Endothelial cell of umbilical vein (primary cell): Measurements from ENCODE around the gene STK32A. TPM values are rescaled to one million over a fixed set of nuclear protein-coding genes. Genes with fewer than 3 reads are reported as not detected.

Experiments
- BruUV-seq: library from RNA; stranded (reverse); fragments of 400-500 nt; replicated peaks from 2 replicates; lab custom pipeline; 2021; lab: Mats Ljungman, UMichigan
- CTCF ChIA-PET: fragments of 300-600, 350-600 bp; sonication (Branson Sonifier 250); formaldehyde crosslinking; loops from one replicate; lab custom pipeline; 2021; ENCODE audit warnings: antibody characterized with exemption, inconsistent platforms; lab: Charles Lee
- POLR2A ChIA-PET: fragments of 300-600, 350-600 bp; sonication (Branson Sonifier 250); formaldehyde crosslinking; loops from one replicate; lab custom pipeline; 2021; ENCODE audit warnings: antibody characterized with exemption, inconsistent platforms; lab: Charles Lee
- DNase-seq: peaks from one replicate; pipeline ENCODE4 v3.0.0-alpha.2; 2011; ENCODE audit warnings: low read depth, low spot score
- FAIRE-seq: peaks from 2 replicates; lab custom pipeline; 2011; peaks lifted over from hg19 to GRCh38; lab: Jason Lieb, UNC
- H2AFZ ChIP-seq: 2 replicates; pipeline ENCODE4 v1.6.0; 2012; ENCODE audit warnings: low read depth, low read length, control low read depth, inconsistent platforms
- H3K27ac ChIP-seq: 2 replicates; pipeline ENCODE4 v1.5.1; 2011; ENCODE audit warnings: low read depth, mild to moderate bottlenecking, control low read depth, low read length, moderate library complexity; ENCODE audit not compliant: insufficient read depth
- H3K27me3 ChIP-seq, 2 experiments: 2 replicates each; pipeline versions ENCODE4 v1.6.0 to v1.6.1; 2011; ENCODE audit warnings: low read length in 2 of 2, mixed read lengths in 1 of 2; ENCODE audit not compliant: control insufficient read depth in 2 of 2, insufficient read depth in 2 of 2
- H3K36me3 ChIP-seq, 2 experiments: 2 replicates in 1 of 2; 3 replicates in 1 of 2; pipeline ENCODE4 v1.5.1; 2011; ENCODE audit warnings: low read length in 2 of 2, mild to moderate bottlenecking in 1 of 2, moderate library complexity in 1 of 2; ENCODE audit not compliant: control insufficient read depth in 2 of 2, insufficient read depth in 2 of 2; ENCODE audit errors: extremely low read depth in 1 of 2
- H3K4me1 ChIP-seq: 3 replicates; pipeline ENCODE4 v1.5.1; 2011; ENCODE audit warnings: mild to moderate bottlenecking, low read length; ENCODE audit not compliant: control insufficient read depth, insufficient read depth; ENCODE audit errors: extremely low read depth
- H3K4me2 ChIP-seq: 2 replicates; pipeline ENCODE4 v1.6.1; 2011; ENCODE audit warnings: low read length, control low read depth, mixed read lengths; ENCODE audit not compliant: insufficient read depth
- H3K4me3 ChIP-seq, 3 experiments: fragments of 200-600 bp in 1 of 3; sonication (generic), shearing (Covaris generic) in 1 of 3; replicated peaks in 1 of 3; 2 replicates each; pipeline ENCODE4 v1.5.1; 2011 to 2016; ENCODE audit warnings: control low read depth in 3 of 3, low read length in 3 of 3, mild to moderate bottlenecking in 2 of 3, inconsistent platforms in 1 of 3, low read depth in 1 of 3, moderate library complexity in 1 of 3; ENCODE audit not compliant: insufficient read depth in 1 of 3
- H3K79me2 ChIP-seq: 2 replicates; pipeline ENCODE4 v1.6.0; 2012; ENCODE audit warnings: low read length, inconsistent platforms; ENCODE audit not compliant: control insufficient read depth, insufficient read depth
- H3K9ac ChIP-seq: replicated peaks from 2 replicates; pipeline ENCODE3; 2011; ENCODE audit warnings: low read length, control low read depth; ENCODE audit not compliant: insufficient read depth; ENCODE audit errors: extremely low read depth
- H3K9me1 ChIP-seq: replicated peaks from 3 replicates; pipeline ENCODE4 v1.6.0; 2011; ENCODE audit warnings: mild to moderate bottlenecking, low read length; ENCODE audit not compliant: control insufficient read depth, insufficient read depth; ENCODE audit errors: extremely low read depth
- H3K9me3 ChIP-seq: replicated peaks from 2 replicates; pipeline ENCODE4 v1.5.1; 2012; ENCODE audit warnings: low read length, inconsistent platforms; ENCODE audit not compliant: control insufficient read depth, insufficient read depth
- H4K20me1 ChIP-seq: replicated peaks from 2 replicates; pipeline ENCODE3; 2011; ENCODE audit warnings: mild to moderate bottlenecking, low read length; ENCODE audit not compliant: control insufficient read depth, insufficient read depth; ENCODE audit errors: extremely low read depth
- CTCF ChIP-seq, 2 donors: IDR thresholded peaks; 1 replicate in 1 of 2; 2 replicates in 1 of 2; pipeline ENCODE4 v1.5.1; 2011; ENCODE audit warnings: low read length in 2 of 2, mild to moderate bottlenecking in 2 of 2, moderate library complexity in 2 of 2, control low read depth in 1 of 2, inconsistent platforms in 1 of 2, low read depth in 1 of 2; ENCODE audit not compliant: insufficient read depth in 1 of 2; ENCODE audit errors: extremely low read depth in 1 of 2
- dilution Hi-C: fragments of 300-500 bp; cut with MboI; formaldehyde crosslinking; loops from one replicate; pipeline ENCODE4 v1.15.0; 2019; ENCODE audit warnings: low sequenced_read_pairs; ENCODE audit not compliant: extremely low pct_ligation_motif_present
- intact Hi-C: fragments of 100-400 bp; cut with micrococcal nuclease; formaldehyde crosslinking; loops from one replicate; pipeline ENCODE4 v1.10.0; 2022
- polyA plus RNA-seq, 4 experiments: library from polyadenylated mRNA; depleted of rRNA in 3 of 4; stranded (reverse) in 3 of 4; unstranded in 1 of 4; fragments of >200 nt; gene quantifications; 2 replicates each; pipeline versions ENCODE4 v1.2.1 to v1.2.3, GENCODE V29; 2011 to 2012; ENCODE audit warnings: missing spikeins in 1 of 4
- total RNA-seq: library from RNA; stranded (reverse); gene quantifications from 2 replicates; pipeline ENCODE4 v1.2.3, GENCODE V29; 2021
- TF ChIP-seq, protein P1 (sequence below): IDR thresholded peaks from 2 replicates; pipeline ENCODE4 v1.6.1; 2011; ENCODE audit not compliant: insufficient read depth, insufficient read length

Gene STK32A
- total and polyA plus RNA-seq, 2 donors (not counting 3 experiments of a cell fraction or from before 2014, with no cell fraction given), result not detected

- no peaks in the 10 kb centered on the region for H3K9me1 ChIP-seq
- POLR2A ChIA-PET, result no interaction called here
These were observed 10.7 kb upstream of the STK32A start for GRCh38 chr5:147223948-147224791.

More at GRCh38 chr5:147223948-147224791, 10.7 kb upstream of the STK32A start:
- Histone ChIP-seq H3K27me3 (peaks cover 4% of the 10 kb centered on the region in 2 experiments), H3K36me3 (no peaks in the 10 kb centered on the region), H2AFZ (no peak overlapping the region), H3K27ac (no peak overlapping the region), H3K9me3 (no peaks in the 10 kb centered on the region), H4K20me1 (no peaks in the 10 kb centered on the region), H3K9ac (no peak overlapping the region), H3K4me1 (no peaks in the 10 kb centered on the region), H3K79me2 (no peaks in the 10 kb centered on the region), H3K4me2 (no peak overlapping the region), H3K4me3 (no peak overlapping the region)
- CTCF ChIA-PET, result interaction anchor here (0.7 to 6.1 kb wide), 23 partner anchors 10 to 355 kb away, joined by 3 to 234 read pairs (median 5); partner anchors contain the start of gene STK32A
- BruUV-seq, result no TSS peak
- DNase-seq, result peak; percentile 60
- FAIRE-seq, result no peak
- dilution Hi-C loops, result no loop called here
- TF ChIP-seq, protein P1, sequence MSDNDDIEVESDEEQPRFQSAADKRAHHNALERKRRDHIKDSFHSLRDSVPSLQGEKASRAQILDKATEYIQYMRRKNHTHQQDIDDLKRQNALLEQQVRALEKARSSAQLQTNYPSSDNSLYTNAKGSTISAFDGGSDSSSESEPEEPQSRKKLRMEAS, result no peak
- TF ChIP-seq CTCF (IDR thresholded peaks at IDR 0.05; ENCODE audit: extremely low read depth in 1 of 2, insufficient read depth in 1 of 2, low read depth in 1 of 2, low read length in 2 of 2), result peak; percentile 44 to 64
- intact Hi-C loops, result loop anchor here (1.0 kb wide), 6 partner anchors 115 to 354 kb away; no protein-coding TSS in a partner anchor
